Trophoblast cell (in vitro differentiated cells and primary cell): ENCODE data around the gene MOXD1.
"Not testable (repeated sequence)": the region's sequence is repeated elsewhere in the genome, so short reads cannot be mapped to it uniquely, and the experiment has no call there.

Experiments
- DNase-seq, 2 donors: peaks; one replicate each; pipeline ENCODE4 v3.0.0-alpha.2; 2016
- H2AFZ ChIP-seq: 2 replicates; pipeline ENCODE4 v1.6.1; 2013; ENCODE audit warnings: low read length, moderate library complexity, mild to moderate bottlenecking; ENCODE audit not compliant: insufficient read depth, poor library complexity
- H2AK5ac ChIP-seq: 2 replicates; pipeline ENCODE4 v1.6.1; 2013; ENCODE audit warnings: mild to moderate bottlenecking, low read length
- H2BK120ac ChIP-seq: 2 replicates; pipeline ENCODE4 v1.6.1; 2013; ENCODE audit warnings: low read length, mild to moderate bottlenecking, moderate library complexity; ENCODE audit not compliant: insufficient read depth, poor library complexity
- H2BK12ac ChIP-seq: 2 replicates; pipeline ENCODE4 v1.6.1; 2013; ENCODE audit warnings: mild to moderate bottlenecking, low read length, moderate library complexity
- H2BK5ac ChIP-seq: 2 replicates; pipeline ENCODE4 v1.6.1; 2013; ENCODE audit warnings: low read length, low read depth, moderate library complexity, mild to moderate bottlenecking; ENCODE audit not compliant: poor library complexity
- H3K14ac ChIP-seq: 2 replicates; pipeline ENCODE4 v1.6.1; 2013; ENCODE audit warnings: mild to moderate bottlenecking, low read length
- H3K18ac ChIP-seq: 2 replicates; pipeline ENCODE4 v1.6.1; 2013; ENCODE audit warnings: mild to moderate bottlenecking, low read length
- H3K23ac ChIP-seq: 2 replicates; pipeline ENCODE4 v1.6.1; 2013; ENCODE audit warnings: low read length
- H3K27ac ChIP-seq: 2 replicates; pipeline ENCODE4 v1.5.1; 2013; ENCODE audit warnings: low read depth, mild to moderate bottlenecking, inconsistent platforms, low read length, moderate library complexity
- H3K27me3 ChIP-seq: 2 replicates; pipeline ENCODE4 v1.6.1; 2013; ENCODE audit warnings: inconsistent platforms, mild to moderate bottlenecking, low read length, moderate library complexity; ENCODE audit not compliant: insufficient read depth
- H3K36me3 ChIP-seq, 2 experiments: 1 replicate in 1 of 2; 2 replicates in 1 of 2; pipeline ENCODE4 v1.6.1; 2013; ENCODE audit warnings: low read length in 2 of 2, mild to moderate bottlenecking in 2 of 2, moderate library complexity in 1 of 2; ENCODE audit not compliant: insufficient read depth in 2 of 2, control insufficient read depth in 1 of 2
- H3K4ac ChIP-seq: 2 replicates; pipeline ENCODE4 v1.6.1; 2013; ENCODE audit warnings: low read depth, mild to moderate bottlenecking, low read length, moderate library complexity
- H3K4me1 ChIP-seq, 2 experiments: 1 replicate in 1 of 2; 2 replicates in 1 of 2; pipeline ENCODE4 v1.6.1; 2013; ENCODE audit warnings: low read length in 2 of 2, mild to moderate bottlenecking in 2 of 2, moderate library complexity in 1 of 2; ENCODE audit not compliant: insufficient read depth in 2 of 2, control insufficient read depth in 1 of 2
- H3K4me2 ChIP-seq: 2 replicates; pipeline ENCODE4 v1.6.1; 2013; ENCODE audit warnings: inconsistent platforms, mild to moderate bottlenecking, low read length, moderate library complexity
- H3K4me3 ChIP-seq: 2 replicates; pipeline ENCODE4 v1.5.1; 2013; ENCODE audit warnings: mild to moderate bottlenecking, low read depth, low read length, inconsistent platforms
- H3K79me1 ChIP-seq: one replicate; pipeline ENCODE4 v1.6.1; 2013; ENCODE audit warnings: low read length
- H3K79me2 ChIP-seq: 2 replicates; pipeline ENCODE4 v1.6.1; 2013; ENCODE audit warnings: low read length, mild to moderate bottlenecking; ENCODE audit not compliant: control insufficient read depth, insufficient read depth, poor library complexity
- H3K9ac ChIP-seq: 2 replicates; pipeline ENCODE4 v1.6.1; 2013; ENCODE audit warnings: mild to moderate bottlenecking, low read length
- H3K9me3 ChIP-seq: 2 replicates; pipeline ENCODE4 v1.6.1; 2013; ENCODE audit warnings: low read depth, mild to moderate bottlenecking, control low read depth, inconsistent platforms, low read length; ENCODE audit not compliant: insufficient read depth
- H4K12ac ChIP-seq: 2 replicates; pipeline ENCODE4 v1.6.1; 2013; ENCODE audit warnings: low read depth, mild to moderate bottlenecking, low read length, moderate library complexity
- H4K8ac ChIP-seq: 2 replicates; pipeline ENCODE4 v1.6.1; 2013; ENCODE audit warnings: low read depth, mild to moderate bottlenecking, low read length, moderate library complexity
- H4K91ac ChIP-seq: one replicate; pipeline ENCODE4 v1.6.1; 2013; ENCODE audit warnings: low read depth, mild to moderate bottlenecking, low read length, moderate library complexity
- WGBS: extraction: QIAGEN DNeasy Blood & Tissue Kit; methylation state at CpG from one replicate; pipeline ENCODE4 v1.1.7; 2013; ENCODE audit warnings: missing lambda C conversion rate; ENCODE audit not compliant: insufficient read length, insufficient coverage; ENCODE audit errors: extremely low coverage; 5-methylcytosine and 5-hydroxymethylcytosine counted together

Gene MOXD1

GRCh38 chr6:132351986-132352385, 49.3 kb downstream of the MOXD1 start:
- not testable (repeated sequence) for DNase-seq, H3K79me2 ChIP-seq, H2BK12ac ChIP-seq, H3K27me3 ChIP-seq, H4K8ac ChIP-seq, H3K18ac ChIP-seq, H2BK5ac ChIP-seq, H3K9me3 ChIP-seq, H3K79me1 ChIP-seq, H3K4me3 ChIP-seq, H3K36me3 ChIP-seq, H4K12ac ChIP-seq, H3K14ac ChIP-seq, H3K27ac ChIP-seq, H3K4ac ChIP-seq, H2BK120ac ChIP-seq, H3K23ac ChIP-seq, H4K91ac ChIP-seq, H3K4me2 ChIP-seq, H3K4me1 ChIP-seq, H2AK5ac ChIP-seq, H3K9ac ChIP-seq, H2AFZ ChIP-seq
- no CpG with 5 or more reads among the region's 3 CpGs for WGBS

DNA sequence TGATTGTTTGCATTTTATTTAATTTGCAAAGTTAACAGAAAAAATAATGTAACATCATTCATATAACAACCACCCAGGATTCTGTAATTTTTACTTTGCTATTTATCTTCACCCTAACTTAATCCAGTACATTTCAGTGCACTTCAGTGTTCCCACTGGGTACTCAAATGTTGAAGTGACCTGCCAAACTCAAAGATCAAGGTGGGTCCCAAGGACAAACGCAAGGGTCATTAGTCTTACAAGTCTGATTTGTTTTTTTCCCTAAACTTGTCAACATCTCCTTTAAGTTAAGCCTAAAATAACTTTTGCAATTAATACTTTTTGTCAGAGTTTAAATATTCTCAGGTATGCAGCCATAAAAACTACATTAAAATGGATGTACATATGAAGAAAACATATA, 53.0 kb downstream of the MOXD1 start:
- Histone ChIP-seq H4K12ac (no peak overlapping the region), H2AFZ (no peak overlapping the region), H3K4me2 (no peak overlapping the region), H3K79me1 (no peaks in the 10 kb centered on the region), H3K27me3 (no peaks in the 10 kb centered on the region), H2BK5ac (no peak overlapping the region), H4K91ac (no peak overlapping the region), H3K4me1 (no peaks in the 10 kb centered on the region), H3K9me3 (peaks cover 1% of the 10 kb centered on the region), H3K9ac (no peak overlapping the region), H3K27ac (no peak overlapping the region), H4K8ac (no peak overlapping the region), H2BK120ac (no peak overlapping the region), H3K36me3 (peaks cover 0 to 1% of the 10 kb centered on the region in 2 experiments), H3K4ac (no peak overlapping the region), H2AK5ac (no peak overlapping the region), H3K4me3 (no peak overlapping the region), H3K14ac (no peak overlapping the region), H2BK12ac (no peak overlapping the region), H3K79me2 (no peaks in the 10 kb centered on the region), H3K23ac (no peak overlapping the region), H3K18ac (no peak overlapping the region)
- DNase-seq: no peak
- no CpG with 5 or more reads among the region's 1 CpG for WGBS

- no peak overlapping the region for H3K4ac ChIP-seq
- no peak overlapping the region for H2BK120ac ChIP-seq
- no peak overlapping the region for H3K4me3 ChIP-seq
- no peaks in the 10 kb centered on the region for H3K27me3 ChIP-seq
- no peak overlapping the region for H3K18ac ChIP-seq
- H3K36me3 ChIP-seq: peaks cover 0 to 1% of the 10 kb centered on the region in 2 experiments
- H3K23ac ChIP-seq: no peak overlapping the region
- peaks cover 1% of the 10 kb centered on the region for H3K9me3 ChIP-seq
- H3K9ac ChIP-seq: no peak overlapping the region
- no peaks in the 10 kb centered on the region for H3K79me2 ChIP-seq
- H3K4me2 ChIP-seq: no peak overlapping the region
- no peak overlapping the region for H2AK5ac ChIP-seq
- no peak overlapping the region for H4K12ac ChIP-seq
- WGBS: no CpG with 5 or more reads among the region's 5 CpGs
- no peak overlapping the region for H4K8ac ChIP-seq
- no peaks in the 10 kb centered on the region for H3K4me1 ChIP-seq
- no peak overlapping the region for H3K27ac ChIP-seq
- H2AFZ ChIP-seq: no peak overlapping the region
- H4K91ac ChIP-seq: no peak overlapping the region
- no peak overlapping the region for H3K14ac ChIP-seq
- no peak overlapping the region for H2BK5ac ChIP-seq
- DNase-seq: no peak
- no peaks in the 10 kb centered on the region for H3K79me1 ChIP-seq
- H2BK12ac ChIP-seq: no peak overlapping the region
Measured at GRCh38 chr6:132344811-132345210, 56.5 kb downstream of the MOXD1 start.

GRCh38 chr6:132341646-132342045, 59.6 kb downstream of the MOXD1 start:
- Histone ChIP-seq H3K18ac (no peak overlapping the region), H3K79me2 (no peaks in the 10 kb centered on the region), H3K9ac (no peak overlapping the region), H3K4me3 (no peak overlapping the region), H3K9me3 (peaks cover 1% of the 10 kb centered on the region), H3K79me1 (no peaks in the 10 kb centered on the region), H4K12ac (no peak overlapping the region), H2AK5ac (no peak overlapping the region), H4K8ac (no peak overlapping the region), H3K14ac (no peak overlapping the region), H3K4me1 (peaks cover 0 to under 1% of the 10 kb centered on the region in 2 experiments), H3K23ac (no peak overlapping the region), H3K27me3 (no peaks in the 10 kb centered on the region), H3K36me3 (peaks cover 0 to 1% of the 10 kb centered on the region in 2 experiments), H2BK120ac (no peak overlapping the region), H2BK12ac (no peak overlapping the region), H3K4ac (no peak overlapping the region), H3K27ac (no peak overlapping the region), H3K4me2 (no peak overlapping the region), H4K91ac (no peak overlapping the region), H2BK5ac (no peak overlapping the region), H2AFZ (no peak overlapping the region)
- no CpG with 5 or more reads among the region's 3 CpGs for WGBS
- no peak for DNase-seq
